Transverse colon (tissue), 4 donors: ENCODE results near the gene KCND2. TPM values are rescaled to one million over a fixed set of nuclear protein-coding genes. Genes with fewer than 3 reads are reported as not detected.

ENCODE experiments used
- DNase-seq: peaks from one replicate; pipeline ENCODE4 v3.0.0-alpha.2; 2019
- H3K27ac ChIP-seq, 4 donors: fragments of 200-600 bp; sonication (generic); 2 replicates each; pipeline ENCODE4 v1.5.1; 2016 to 2018; ENCODE audit warnings: inconsistent platforms in 4 of 4
- H3K27me3 ChIP-seq: fragments of 200-600 bp; sonication (generic); 2 replicates; pipeline ENCODE4 v1.5.1; 2017; ENCODE audit warnings: inconsistent platforms
- H3K36me3 ChIP-seq, 4 donors: fragments of 200-600 bp; sonication (generic); 2 replicates each; pipeline ENCODE4 v1.5.1; 2017 to 2019; ENCODE audit warnings: inconsistent platforms in 4 of 4
- H3K4me1 ChIP-seq, 4 donors: fragments of 200-600 bp; sonication (generic); 2 replicates each; pipeline ENCODE4 v1.5.1; 2017 to 2020; ENCODE audit warnings: inconsistent platforms in 4 of 4
- H3K4me3 ChIP-seq, 4 donors: fragments of 200-600 bp; sonication (generic); 1 replicate in 1 of 4; 2 replicates in 3 of 4; pipeline versions ENCODE4 v1.5.1 to v1.6.1; 2017 to 2019; ENCODE audit warnings: inconsistent platforms in 4 of 4
- H3K9me3 ChIP-seq, 2 donors: fragments of 200-600 bp; sonication (generic); 2 replicates each; pipeline ENCODE4 v1.5.1; 2017 to 2019; ENCODE audit warnings: inconsistent platforms in 2 of 2
- CTCF ChIP-seq, 5 experiments: fragments of 200-600 bp in 3 of 5; fragments of 450-650 bp in 2 of 5; sonication (generic) in 3 of 5; IDR thresholded peaks; 1 replicate in 2 of 5; 2 replicates in 3 of 5; pipeline ENCODE4 v1.5.1; 2016 to 2017; ENCODE audit warnings: antibody characterized with exemption in 5 of 5, inconsistent platforms in 3 of 5, mild to moderate bottlenecking in 2 of 5, moderate library complexity in 1 of 5
- EP300 ChIP-seq: sonication (generic); formaldehyde crosslinking; IDR thresholded peaks from one replicate; pipeline ENCODE4 v1.6.1; 2017; ENCODE audit warnings: antibody characterized with exemption, low read depth
- POLR2A ChIP-seq: fragments of 450-650 bp; IDR thresholded peaks from one replicate; pipeline ENCODE4 v1.6.1; 2016; ENCODE audit warnings: antibody characterized with exemption, mild to moderate bottlenecking, moderate library complexity
- POLR2AphosphoS5 ChIP-seq, 3 donors: sonication (generic); formaldehyde crosslinking; IDR thresholded peaks; one replicate each; pipeline ENCODE4 v1.6.1; 2016; ENCODE audit warnings: antibody characterized with exemption in 3 of 3
- WGBS, 2 donors: methylation state at CpG; one replicate each; pipeline ENCODE4 v1.1.5; 2018; ENCODE audit warnings: low coverage in 1 of 2; 5-methylcytosine and 5-hydroxymethylcytosine counted together
- in situ Hi-C, 4 donors: fragments of 200-750 bp; cut with MboI; loops; one replicate each; pipeline versions ENCODE4 v1.15.0 to v1.15.1; 2017; ENCODE audit warnings: low sequenced_read_pairs in 3 of 4, low pct_ligation_motif_present in 1 of 4, low pct_unique_long_range_greater_than_20kb in 1 of 4
- intact Hi-C: fragments of 100-400 bp; cut with DNase I; formaldehyde crosslinking; loops from one replicate; pipeline ENCODE4 v1.15.1; 2023; ENCODE audit warnings: low total_unique reads
- total RNA-seq, 4 donors: library from RNA; depleted of rRNA; stranded (reverse); fragments of >200 nt; gene quantifications; one replicate each; pipeline ENCODE4 v1.1.0, GENCODE V29; 2016

KCND2 gene
- total RNA-seq, 4 donors from 2014 or later: 0.14 to 1.00 (median 0.32) TPM; not detected in 1

GRCh38 chr7:120615703-120616102 lies 342.7 kb downstream of the KCND2 start:
- no peaks in the 10 kb centered on the region for H3K4me1 ChIP-seq
- H3K27ac ChIP-seq: no peak overlapping the region
- H3K9me3 ChIP-seq: no peaks in the 10 kb centered on the region
- no peaks in the 10 kb centered on the region for H3K27me3 ChIP-seq
- no peak overlapping the region for H3K4me3 ChIP-seq
- no peaks in the 10 kb centered on the region for H3K36me3 ChIP-seq
- TF ChIP-seq CTCF (IDR thresholded peaks at IDR 0.05): no peak
- no peak for TF ChIP-seq EP300
- no peak for TF ChIP-seq POLR2A
- no peak for TF ChIP-seq POLR2AphosphoS5 (IDR thresholded peaks at IDR 0.05)
- DNase-seq: no peak
- intact Hi-C loops: no loop called here
- 43% methylated on average over 3 of the region's 3 CpGs for WGBS, 2 donors
- in situ Hi-C loops: no loop called here

- DNase-seq: no peak
- WGBS, 2 donors: 71 to 75% methylated on average over 2 to 3 of the region's 3 CpGs
- Histone ChIP-seq H3K27ac (no peak overlapping the region), H3K4me3 (no peak overlapping the region), H3K4me1 (no peaks in the 10 kb centered on the region), H3K9me3 (no peaks in the 10 kb centered on the region), H3K36me3 (no peaks in the 10 kb centered on the region), H3K27me3 (no peaks in the 10 kb centered on the region)
- TF ChIP-seq EP300: no peak
- TF ChIP-seq POLR2A: no peak
- TF ChIP-seq CTCF (IDR thresholded peaks at IDR 0.05): no peak
- no peak for TF ChIP-seq POLR2AphosphoS5 (IDR thresholded peaks at IDR 0.05)
- intact Hi-C loops: no loop called here
- in situ Hi-C loops: no loop called here
These were observed 344.3 kb downstream of the KCND2 start for GRCh38 chr7:120617275-120617674.

- H3K27me3 ChIP-seq: no peaks in the 10 kb centered on the region
- DNase-seq: no peak
- no peaks in the 10 kb centered on the region for H3K9me3 ChIP-seq
- no peak overlapping the region for H3K4me3 ChIP-seq
- intact Hi-C loops (no loop called here), in situ Hi-C loops (no loop called here)
- TF ChIP-seq CTCF (IDR thresholded peaks at IDR 0.05): no peak
- TF ChIP-seq EP300: no peak
- no peaks in the 10 kb centered on the region for H3K4me1 ChIP-seq
- no peaks in the 10 kb centered on the region for H3K36me3 ChIP-seq
- 71 to 76% methylated on average over 1 of the region's 1 CpG for WGBS, 2 donors
- H3K27ac ChIP-seq: no peak overlapping the region
These were observed 355.3 kb downstream of the KCND2 start for GRCh38 chr7:120628251-120628650.

- Histone ChIP-seq H3K9me3 (no peaks in the 10 kb centered on the region), H3K27me3 (no peaks in the 10 kb centered on the region), H3K36me3 (no peaks in the 10 kb centered on the region), H3K4me1 (no peaks in the 10 kb centered on the region), H3K27ac (no peak overlapping the region), H3K4me3 (no peak overlapping the region)
- DNase-seq: no peak
- TF ChIP-seq EP300: no peak
- TF ChIP-seq CTCF (IDR thresholded peaks at IDR 0.05): no peak
- no peak for TF ChIP-seq POLR2AphosphoS5 (IDR thresholded peaks at IDR 0.05)
- no peak for TF ChIP-seq POLR2A
- in situ Hi-C loops (no loop called here), intact Hi-C loops (no loop called here)
These were observed 366.9 kb downstream of the KCND2 start for GRCh38 chr7:120639884-120640283.
